Suprapubic skin (tissue), 4 donors: ENCODE data around the gene CCNT2. TPM values are rescaled to one million over a fixed set of nuclear protein-coding genes. Genes with fewer than 3 reads are reported as not detected.

Source experiments
- DNase-seq, 2 donors: peaks; one replicate each; pipeline ENCODE4 v3.0.0-alpha.2; 2019; ENCODE audit warnings: low spot score in 2 of 2
- H3K27ac ChIP-seq: fragments of 200-600 bp; sonication (generic); one replicate; pipeline ENCODE4 v1.5.1; 2019
- H3K27me3 ChIP-seq: fragments of 200-600 bp; sonication (generic); one replicate; pipeline ENCODE4 v1.5.1; 2019
- H3K36me3 ChIP-seq: fragments of 200-600 bp; sonication (generic); one replicate; pipeline ENCODE4 v1.5.1; 2019
- H3K4me1 ChIP-seq: fragments of 200-600 bp; sonication (generic); one replicate; pipeline ENCODE4 v1.5.1; 2019
- H3K4me3 ChIP-seq: fragments of 200-600 bp; sonication (generic); one replicate; pipeline ENCODE4 v1.5.1; 2019; ENCODE audit warnings: mild to moderate bottlenecking
- H3K9me3 ChIP-seq: fragments of 200-600 bp; sonication (generic); one replicate; pipeline ENCODE4 v1.5.1; 2019
- EP300 ChIP-seq: sonication (generic); formaldehyde crosslinking; IDR thresholded peaks from one replicate; pipeline ENCODE4 v1.6.1; 2017; ENCODE audit warnings: antibody characterized with exemption
- POLR2A ChIP-seq, 2 donors: fragments of 450-650 bp; IDR thresholded peaks; one replicate each; pipeline ENCODE4 v1.6.1; 2017; ENCODE audit warnings: antibody characterized with exemption in 2 of 2, mild to moderate bottlenecking in 2 of 2, moderate library complexity in 2 of 2
- POLR2AphosphoS5 ChIP-seq, 3 donors: sonication (generic); formaldehyde crosslinking; IDR thresholded peaks; one replicate each; pipeline ENCODE4 v1.6.1; 2017; ENCODE audit warnings: antibody characterized with exemption in 3 of 3
- WGBS: methylation state at CpG from one replicate; pipeline ENCODE4 v1.1.5; 2018; 5-methylcytosine and 5-hydroxymethylcytosine counted together
- total RNA-seq, 4 donors: library from RNA; depleted of rRNA; stranded (reverse); fragments of >200 nt; gene quantifications; one replicate each; pipeline ENCODE4 v1.1.0, GENCODE V29; 2016
- TF ChIP-seq, protein P1 (sequence below), 2 donors: fragments of 200-600 bp in 1 of 2; fragments of 450-650 bp in 1 of 2; sonication (generic) in 1 of 2; IDR thresholded peaks; one replicate each; pipeline ENCODE4 v1.5.1; 2016 to 2019; ENCODE audit warnings: antibody characterized with exemption in 2 of 2, mild to moderate bottlenecking in 1 of 2, moderate library complexity in 1 of 2

CCNT2 gene
- total RNA-seq, 4 donors from 2014 or later, result 24.0 to 55.8 (median 33.0) TPM

DNA sequence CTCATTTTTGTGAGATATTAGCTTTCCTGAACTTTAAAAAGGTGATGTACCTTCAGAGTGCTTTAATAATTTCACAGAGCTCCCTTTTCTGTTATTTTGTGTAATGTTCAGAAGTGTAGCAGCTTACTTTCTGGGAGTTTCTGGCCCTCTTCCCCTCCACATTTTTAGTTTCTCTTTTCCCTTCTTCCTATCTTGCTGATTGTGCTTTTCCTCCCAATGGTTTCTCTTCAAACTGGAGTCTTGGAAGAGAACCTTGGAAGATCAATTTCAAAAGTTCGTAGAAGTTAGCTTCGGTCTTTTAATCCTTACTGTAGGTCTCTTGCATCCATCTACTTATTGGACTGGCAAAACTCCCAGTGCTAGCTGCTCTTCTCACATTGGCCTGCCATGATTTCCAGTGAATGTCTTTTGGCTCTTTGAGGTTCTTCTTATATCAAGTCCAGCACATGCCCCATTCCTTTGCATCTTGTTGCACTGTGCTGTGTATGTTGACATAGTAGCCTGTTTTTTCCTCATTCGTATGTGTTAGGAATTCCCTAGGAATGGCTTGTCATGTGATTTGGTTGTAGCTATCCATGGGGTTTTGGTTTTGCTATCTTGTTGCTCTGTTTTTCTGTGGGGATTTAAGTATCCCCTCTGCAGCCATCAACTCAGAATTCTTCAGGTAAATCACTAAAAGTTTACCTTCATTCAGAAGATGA lies 7.8 kb downstream of the CCNT2 start:
- no peaks in the 10 kb centered on the region for H3K9me3 ChIP-seq
- peaks cover 48% of the 10 kb centered on the region for H3K4me1 ChIP-seq
- DNase-seq, result no peak
- H3K36me3 ChIP-seq, result peaks cover 4% of the 10 kb centered on the region
- no peak overlapping the region for H3K27ac ChIP-seq
- TF ChIP-seq, protein P1, sequence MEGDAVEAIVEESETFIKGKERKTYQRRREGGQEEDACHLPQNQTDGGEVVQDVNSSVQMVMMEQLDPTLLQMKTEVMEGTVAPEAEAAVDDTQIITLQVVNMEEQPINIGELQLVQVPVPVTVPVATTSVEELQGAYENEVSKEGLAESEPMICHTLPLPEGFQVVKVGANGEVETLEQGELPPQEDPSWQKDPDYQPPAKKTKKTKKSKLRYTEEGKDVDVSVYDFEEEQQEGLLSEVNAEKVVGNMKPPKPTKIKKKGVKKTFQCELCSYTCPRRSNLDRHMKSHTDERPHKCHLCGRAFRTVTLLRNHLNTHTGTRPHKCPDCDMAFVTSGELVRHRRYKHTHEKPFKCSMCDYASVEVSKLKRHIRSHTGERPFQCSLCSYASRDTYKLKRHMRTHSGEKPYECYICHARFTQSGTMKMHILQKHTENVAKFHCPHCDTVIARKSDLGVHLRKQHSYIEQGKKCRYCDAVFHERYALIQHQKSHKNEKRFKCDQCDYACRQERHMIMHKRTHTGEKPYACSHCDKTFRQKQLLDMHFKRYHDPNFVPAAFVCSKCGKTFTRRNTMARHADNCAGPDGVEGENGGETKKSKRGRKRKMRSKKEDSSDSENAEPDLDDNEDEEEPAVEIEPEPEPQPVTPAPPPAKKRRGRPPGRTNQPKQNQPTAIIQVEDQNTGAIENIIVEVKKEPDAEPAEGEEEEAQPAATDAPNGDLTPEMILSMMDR (IDR thresholded peaks at IDR 0.05), result no peak
- TF ChIP-seq POLR2A (IDR thresholded peaks at IDR 0.05) (no peak), EP300 (no peak), POLR2AphosphoS5 (IDR thresholded peaks at IDR 0.05) (no peak)
- no peaks in the 10 kb centered on the region for H3K27me3 ChIP-seq
- 83% methylated on average over 3 of the region's 3 CpGs for WGBS
- H3K4me3 ChIP-seq, result no peak overlapping the region

DNA sequence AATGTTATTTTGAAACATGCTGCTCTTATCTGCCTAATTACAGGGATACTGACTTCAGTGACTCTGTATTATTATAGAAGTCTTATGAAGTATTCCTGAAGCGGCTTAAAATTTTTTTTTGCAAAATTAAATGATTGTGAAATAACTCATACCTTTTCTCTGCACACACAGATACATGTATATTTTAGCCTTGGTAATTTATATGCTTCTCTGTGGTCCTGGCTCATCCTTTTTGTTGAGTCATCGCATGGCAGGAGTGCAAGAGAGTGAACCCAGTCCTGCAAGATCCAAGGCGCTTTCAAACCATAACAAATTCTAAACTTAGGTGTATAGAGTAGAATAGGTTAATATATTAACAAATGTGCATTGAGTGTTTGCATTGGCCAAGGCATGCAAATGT lies 8.6 kb downstream of the CCNT2 start:
- Histone ChIP-seq H3K36me3 (peaks cover 4% of the 10 kb centered on the region), H3K4me1 (peaks cover 41% of the 10 kb centered on the region), H3K4me3 (no peak overlapping the region), H3K9me3 (no peaks in the 10 kb centered on the region), H3K27ac (no peak overlapping the region), H3K27me3 (no peaks in the 10 kb centered on the region)
- TF ChIP-seq EP300, result no peak
- TF ChIP-seq POLR2AphosphoS5 (IDR thresholded peaks at IDR 0.05), result no peak
- no peak for TF ChIP-seq POLR2A (IDR thresholded peaks at IDR 0.05)
- TF ChIP-seq, protein P1 (IDR thresholded peaks at IDR 0.05), result no peak
- WGBS, result 63% methylated on average over 3 of the region's 3 CpGs
- DNase-seq, result no peak

DNA sequence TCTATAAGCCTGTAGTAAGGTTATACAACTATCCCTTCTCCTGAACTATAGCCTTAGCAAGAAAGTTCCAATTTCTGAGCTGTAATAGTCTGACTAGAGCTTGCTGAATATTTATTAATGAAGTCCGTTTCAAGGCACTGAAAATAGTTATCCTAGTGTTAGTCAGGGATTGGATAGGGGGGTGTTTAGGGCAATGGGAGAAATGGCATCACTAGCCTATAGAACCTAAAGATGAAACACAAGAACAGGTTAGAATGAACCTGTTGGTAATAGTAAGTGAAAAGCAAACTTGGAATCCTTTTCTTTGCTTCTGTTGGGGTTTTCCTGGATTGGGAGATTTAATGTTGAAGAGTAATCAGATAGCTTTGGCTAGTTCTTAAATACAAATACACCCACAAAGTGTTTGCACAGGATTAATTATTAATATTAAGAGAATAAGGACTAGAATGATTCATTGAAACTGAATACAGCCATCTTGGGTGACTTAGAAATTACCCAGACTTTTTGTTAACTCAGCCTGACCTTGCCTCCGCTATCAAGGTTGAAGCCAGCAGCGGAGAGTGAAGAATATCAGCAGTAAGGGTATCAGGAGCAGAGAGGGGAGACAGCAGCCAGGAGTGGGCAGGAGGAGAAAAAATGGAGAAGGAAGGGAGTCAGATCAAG lies 14.4 kb downstream of the CCNT2 start:
- TF ChIP-seq POLR2A (IDR thresholded peaks at IDR 0.05) (no peak), EP300 (no peak), POLR2AphosphoS5 (IDR thresholded peaks at IDR 0.05) (no peak)
- TF ChIP-seq, protein P1 (IDR thresholded peaks at IDR 0.05), result no peak
- peaks cover 36% of the 10 kb centered on the region for H3K4me1 ChIP-seq
- DNase-seq, result no peak

DNA sequence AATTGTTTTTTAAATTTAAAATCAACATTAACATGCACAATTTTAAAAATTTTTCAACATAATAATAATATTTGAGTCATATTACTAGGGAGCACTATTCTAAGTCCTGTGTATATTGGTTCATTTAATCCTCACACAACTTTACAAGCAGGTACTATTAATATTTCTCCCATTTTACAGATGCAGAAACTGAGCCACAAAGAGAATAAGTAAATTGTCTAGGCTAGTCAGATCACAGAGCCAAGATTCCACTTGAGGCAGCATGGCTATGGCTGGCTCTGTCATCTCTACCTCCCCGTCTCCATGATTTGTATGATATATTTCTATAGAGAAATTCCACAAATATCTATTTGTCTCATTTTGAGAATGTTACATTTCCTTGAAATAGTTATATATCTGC lies 15.1 kb downstream of the CCNT2 start:
- Histone ChIP-seq H3K27me3 (no peaks in the 10 kb centered on the region), H3K27ac (no peak overlapping the region), H3K4me1 (peaks cover 36% of the 10 kb centered on the region), H3K9me3 (no peaks in the 10 kb centered on the region), H3K36me3 (peaks cover 15% of the 10 kb centered on the region), H3K4me3 (no peak overlapping the region)
- TF ChIP-seq, protein P1 (IDR thresholded peaks at IDR 0.05), result no peak
- TF ChIP-seq EP300, result no peak
- TF ChIP-seq POLR2AphosphoS5 (IDR thresholded peaks at IDR 0.05), result no peak
- no peak for TF ChIP-seq POLR2A (IDR thresholded peaks at IDR 0.05)
- DNase-seq, result no peak
- WGBS, result 95% methylated on average over 1 of the region's 1 CpG

More for the DNA sequence above, 14.4 kb downstream of the CCNT2 start:
- 97% methylated on average over 3 of the region's 3 CpGs for WGBS
- no peaks in the 10 kb centered on the region for H3K9me3 ChIP-seq
- H3K27me3 ChIP-seq, result no peaks in the 10 kb centered on the region
- no peak overlapping the region for H3K27ac ChIP-seq
- H3K4me3 ChIP-seq, result no peak overlapping the region
- peaks cover 15% of the 10 kb centered on the region for H3K36me3 ChIP-seq

DNA sequence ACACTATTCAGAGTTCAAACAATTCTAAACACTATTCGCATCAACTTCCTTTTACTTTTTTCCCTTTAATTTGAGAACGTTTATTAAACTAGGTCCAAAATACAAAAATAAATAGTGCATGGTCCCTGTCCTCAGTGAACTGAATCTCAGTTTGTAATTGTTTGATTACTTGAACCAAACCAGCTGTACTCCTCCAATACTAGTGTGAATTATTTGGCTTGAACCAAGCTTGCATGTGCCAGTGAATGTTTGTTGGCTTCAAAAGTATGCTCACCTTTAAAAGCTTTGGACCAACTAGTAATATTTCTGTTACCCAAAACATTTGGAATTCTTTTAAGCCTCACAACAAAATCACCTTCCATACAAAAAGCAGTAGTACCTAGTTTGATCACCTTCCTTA lies 15.5 kb downstream of the CCNT2 start:
- 57% methylated on average over 2 of the region's 2 CpGs for whole genome bisulfite sequencing
- no peak for DNase-seq
- peaks cover 36% of the 10 kb centered on the region for H3K4me1 ChIP-seq
- TF ChIP-seq POLR2A (IDR thresholded peaks at IDR 0.05) (no peak), EP300 (no peak), POLR2AphosphoS5 (IDR thresholded peaks at IDR 0.05) (no peak)
- TF ChIP-seq, protein P1 (IDR thresholded peaks at IDR 0.05), result no peak
- no peak overlapping the region for H3K4me3 ChIP-seq
- H3K27ac ChIP-seq, result no peak overlapping the region
- H3K36me3 ChIP-seq, result peaks cover 18% of the 10 kb centered on the region
- H3K9me3 ChIP-seq, result no peaks in the 10 kb centered on the region
- H3K27me3 ChIP-seq, result no peaks in the 10 kb centered on the region
